Pancreas (tissue), 10 donors: ENCODE data around the gene TRIM5. TPM values are rescaled to one million over a fixed set of nuclear protein-coding genes. Genes with fewer than 3 reads are reported as not detected.

Experiments used
- ATAC-seq, 4 donors: fragments of 200-7000 bp; cut with Tn5 transposase; one replicate each; pipeline versions ENCODE4 v1.8.0 to v1.9.1; 2020; ENCODE audit warnings: mild to moderate bottlenecking in 4 of 4, moderate library complexity in 4 of 4
- DNase-seq, 6 donors: peaks; one replicate each; pipeline ENCODE4 v3.0.0-alpha.2; 2020
- FAIRE-seq: peaks from 2 replicates; lab custom pipeline; 2012; peaks lifted over from hg19 to GRCh38; lab: Jason Lieb, UNC
- H3K27ac ChIP-seq, 4 donors: fragments of 200-600 bp; sonication (generic); 1 replicate in 3 of 4; 2 replicates in 1 of 4; pipeline versions ENCODE4 v1.5.0 to v1.8.0; 2020
- H3K27me3 ChIP-seq, 4 donors: fragments of 200-600 bp; one replicate each; pipeline ENCODE4 v1.8.0; 2021
- H3K36me3 ChIP-seq, 3 donors: fragments of 200-600 bp; sonication (generic) in 1 of 3; one replicate each; pipeline versions ENCODE4 v1.5.0 to v1.8.0; 2020 to 2021
- H3K4me1 ChIP-seq, 3 donors: fragments of 200-600 bp; one replicate each; pipeline ENCODE4 v1.8.0; 2021
- H3K4me3 ChIP-seq, 4 donors: fragments of 200-600 bp; sonication (generic) in 2 of 4; one replicate each; pipeline versions ENCODE4 v1.5.0 to v1.8.0; 2020 to 2021
- H3K9me3 ChIP-seq, 4 donors: fragments of 200-600 bp; one replicate each; pipeline ENCODE4 v1.8.0; 2021
- CTCF ChIP-seq, 4 donors: fragments of 200-600 bp; sonication (generic) in 3 of 4; IDR thresholded peaks; one replicate each; pipeline versions ENCODE4 v1.5.0 to v1.8.0; 2021; ENCODE audit warnings: antibody characterized with exemption in 4 of 4
- WGBS, 2 donors: extraction: QIAGEN DNeasy Blood & Tissue Kit; methylation state at CpG; one replicate each; pipeline ENCODE4 v1.1.7; 2013; 5-methylcytosine and 5-hydroxymethylcytosine counted together
- intact Hi-C, 3 donors: fragments of 100-400 bp; cut with DNase I; formaldehyde crosslinking; loops; one replicate each; pipeline versions ENCODE4 v1.11.1 to v1.14.2; 2022
- polyA plus RNA-seq, 2 donors: library from polyadenylated mRNA; stranded (reverse); fragments of 200-250 nt; gene quantifications; one replicate each; pipeline ENCODE4 v1.2.3, GENCODE V29; 2013
- total RNA-seq, 6 donors: library from RNA; stranded (reverse); fragmentation: NEBNext Ultra II Directional in 4 of 6; extraction: Animal tissue kit (Norgen Biotek cat#: 25700) in 4 of 6; gene quantifications; one replicate each; pipeline versions ENCODE4 v1.2.1 to v1.2.4, GENCODE V29; 2021 to 2023
- donor health status: healthy with polysubstance abuse.
- donor health status: DM: no; HTN: no; CAD: no; lungs with moderate emphysema.
- donor health status: DM: no; HTN: no; CAD: no.
- donor health status: control.
- donor health status: control.
- donor health status: Bipolar disorder and iron deficiency.
- donor health status: DM: yes; HTN: yes; CAD: no.
- donor health status: DM: no; HTN: no; CAD: no.
- donor health status: DM: no; HTN: no; CAD: no.
- donor health status: DM: yes; HTN: yes; CAD: no.

The TRIM5 gene
- total and polyA plus RNA-seq, 8 donors = 6.4 to 23.8 (median 16.6) TPM

- Histone ChIP-seq H3K4me1 (no peaks in the 10 kb centered on the region), H3K27me3 (no peaks in the 10 kb centered on the region), H3K9me3 (no peaks in the 10 kb centered on the region), H3K4me3 (no peak overlapping the region), H3K27ac (no peak overlapping the region), H3K36me3 (peaks cover 0 to 13% (median 0%) of the 10 kb centered on the region in 3 donors)
- DNase-seq (no peak), FAIRE-seq (no peak), ATAC-seq (no peak)
- no peak for TF ChIP-seq CTCF (IDR thresholded peaks at IDR 0.05)
- intact Hi-C loops = no loop called here
Measured at GRCh38 chr11:5671831-5672230, 13.0 kb downstream of the TRIM5 start.

- Histone ChIP-seq H3K4me3 (no peak overlapping the region), H3K27me3 (no peaks in the 10 kb centered on the region), H3K4me1 (no peaks in the 10 kb centered on the region), H3K9me3 (no peaks in the 10 kb centered on the region), H3K27ac (no peak overlapping the region), H3K36me3 (peaks cover 0 to 46% (median 0%) of the 10 kb centered on the region in 3 donors)
- intact Hi-C loops = no loop called here
- TF ChIP-seq CTCF (IDR thresholded peaks at IDR 0.05) = no peak
- no peak for ATAC-seq
- no peak for DNase-seq
- no peak for FAIRE-seq
- 76 to 77% methylated on average over 6 of the region's 6 CpGs for WGBS, 2 donors
Measured at GRCh38 chr11:5666402-5666793, 18.5 kb downstream of the TRIM5 start.

GRCh38 chr11:5665746-5666401, 19.0 kb downstream of the TRIM5 start:
- FAIRE-seq (no peak), DNase-seq (no peak), ATAC-seq (no peak)
- Histone ChIP-seq H3K4me1 (no peaks in the 10 kb centered on the region), H3K4me3 (no peak overlapping the region), H3K9me3 (no peaks in the 10 kb centered on the region), H3K27ac (no peak overlapping the region), H3K36me3 (peaks cover 0 to 46% (median 0%) of the 10 kb centered on the region in 3 donors), H3K27me3 (no peaks in the 10 kb centered on the region)
- TF ChIP-seq CTCF (IDR thresholded peaks at IDR 0.05) = no peak
- 65 to 75% methylated on average over 5 of the region's 5 CpGs for WGBS, 2 donors
- intact Hi-C loops = no loop called here

- intact Hi-C loops = no loop called here
- FAIRE-seq (no peak), DNase-seq (no peak), ATAC-seq (no peak)
- WGBS, 2 donors = 96% methylated on average over 4 of the region's 4 CpGs
- Histone ChIP-seq H3K9me3 (no peaks in the 10 kb centered on the region), H3K36me3 (peaks cover 0 to 46% (median 0%) of the 10 kb centered on the region in 3 donors), H3K27me3 (no peaks in the 10 kb centered on the region), H3K27ac (no peak overlapping the region), H3K4me1 (no peaks in the 10 kb centered on the region), H3K4me3 (no peak overlapping the region)
- no peak for TF ChIP-seq CTCF (IDR thresholded peaks at IDR 0.05)
Measured at GRCh38 chr11:5665051-5665570, 19.8 kb downstream of the TRIM5 start.

- 96 to 97% methylated on average over 2 of the region's 2 CpGs for WGBS, 2 donors
- Histone ChIP-seq H3K9me3 (no peaks in the 10 kb centered on the region), H3K36me3 (peaks cover 0 to 38% (median 0%) of the 10 kb centered on the region in 3 donors), H3K27me3 (no peaks in the 10 kb centered on the region), H3K4me3 (no peak overlapping the region), H3K27ac (no peak overlapping the region), H3K4me1 (no peaks in the 10 kb centered on the region)
- FAIRE-seq = no peak
- ATAC-seq = no peak
- no peak for TF ChIP-seq CTCF (IDR thresholded peaks at IDR 0.05)
- DNase-seq = no peak
- intact Hi-C loops = no loop called here
Measured at GRCh38 chr11:5663511-5663910, 21.4 kb downstream of the TRIM5 start.
